ENCODE measurements around the gene ACOT11. TPM values are rescaled to one million over a fixed set of nuclear protein-coding genes. Genes with fewer than 3 reads are reported as not detected.

ACOT11 gene
- total and polyA plus RNA-seq, 2 of the 13 experiments (the other 11 are each of a cell fraction or from before 2014, with no cell fraction given), result 2.6 to 3.3 TPM

- peak; percentile 78 for TF ChIP-seq ZNF574 (CRISPR knock-in tag; IDR thresholded peaks at IDR 0.05)
- no peak for TF ChIP-seq ZNF10 (CRISPR knock-in tag; IDR thresholded peaks at IDR 0.05; ENCODE audit: borderline replicate concordance, low read depth)
- no peak for TF ChIP-seq NPAS2 (CRISPR knock-in tag; IDR thresholded peaks at IDR 0.05; ENCODE audit: borderline replicate concordance)
- peak; percentile 84 for TF ChIP-seq ZNF503 (CRISPR knock-in tag; IDR thresholded peaks at IDR 0.05)
- no peak for TF ChIP-seq CEBPB (IDR thresholded peaks at IDR 0.05; ENCODE audit: borderline replicate concordance, low read depth, low read length)
- peak; percentile 71 for TF ChIP-seq ARNT2 (CRISPR knock-in tag; IDR thresholded peaks at IDR 0.05; ENCODE audit: low read depth)
- no peak for TF ChIP-seq ZNF3 (CRISPR knock-in tag; IDR thresholded peaks at IDR 0.05)
- no peak for TF ChIP-seq THRA (CRISPR knock-in tag; IDR thresholded peaks at IDR 0.05; ENCODE audit: borderline replicate concordance)
- peak; percentile 83 for TF ChIP-seq PHF21A (CRISPR knock-in tag; IDR thresholded peaks at IDR 0.05)
- TF ChIP-seq HMGXB4 (CRISPR knock-in tag; IDR thresholded peaks at IDR 0.05; ENCODE audit: borderline replicate concordance in 1 of 2, low read depth in 1 of 2), result peak in 1 of 2 experiments; percentile 89; a peak in 1 of 4 replicates
- TF ChIP-seq ZNF570 (CRISPR knock-in tag; IDR thresholded peaks at IDR 0.05; ENCODE audit: borderline replicate concordance), result no peak
- no peak for TF ChIP-seq GPBP1L1 (CRISPR knock-in tag; IDR thresholded peaks at IDR 0.05)
- no peak for TF ChIP-seq ZNF577 (CRISPR knock-in tag; IDR thresholded peaks at IDR 0.05; ENCODE audit: borderline replicate concordance, low read depth)
- no peak for TF ChIP-seq STAG1 (CRISPR knock-in tag; IDR thresholded peaks at IDR 0.05)
- peak; percentile 47; the same call in 1 of the 2 replicates for TF ChIP-seq KMT2B (CRISPR knock-in tag; IDR thresholded peaks at IDR 0.05)
Observed at GRCh38 chr1:54542120-54542961, 5.7 kb upstream of the ACOT11 start (continued).

Measured in HepG2 (cell line).